NT2/D1 (cell line): Measurements from ENCODE around the gene FITM1.

Experiments used
- SUZ12 ChIP-seq: IDR thresholded peaks from 2 replicates; pipeline ENCODE4 v1.6.1; 2011; ENCODE audit not compliant: insufficient read length, insufficient read depth; ENCODE audit errors: extremely low read depth
- YY1 ChIP-seq: IDR thresholded peaks from 2 replicates; pipeline ENCODE4 v1.6.1; 2011; ENCODE audit not compliant: insufficient read length, insufficient read depth
- ZNF274 ChIP-seq: IDR thresholded peaks from 2 replicates; pipeline ENCODE4 v1.6.1; 2011; ENCODE audit warnings: mild to moderate bottlenecking, low read depth, low read length

DNA sequence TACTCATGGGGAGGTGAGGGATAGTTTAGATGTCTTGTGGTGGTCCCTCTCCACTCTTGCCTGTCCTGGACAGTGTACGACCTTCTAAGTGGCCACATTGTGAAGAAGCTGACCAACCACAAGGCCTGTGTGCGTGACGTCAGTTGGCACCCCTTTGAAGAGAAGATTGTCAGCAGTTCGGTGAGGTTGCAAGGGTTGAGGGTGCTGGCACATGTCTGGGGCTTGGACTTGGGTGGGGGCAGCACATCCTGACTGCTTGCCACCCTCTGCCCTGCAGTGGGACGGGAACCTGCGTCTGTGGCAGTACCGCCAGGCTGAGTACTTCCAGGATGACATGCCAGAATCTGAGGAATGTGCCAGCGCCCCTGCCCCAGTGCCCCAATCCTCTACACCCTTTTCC is 7.6 kb upstream of the FITM1 start:
- TF ChIP-seq SUZ12 = no peak
- TF ChIP-seq YY1 = no peak
- TF ChIP-seq ZNF274 = no peak
